GM18511 (cell line): Measurements from ENCODE around the gene PCED1A.

Experiments used
- ATAC-seq: cut with Tn5 transposase; IDR thresholded peaks from one replicate; pipeline ENCODE4 v1.9.1; 2021; ENCODE audit warnings: mild to moderate bottlenecking, moderate library complexity; ENCODE audit not compliant: unreplicated experiment

PCED1A gene, protein sequence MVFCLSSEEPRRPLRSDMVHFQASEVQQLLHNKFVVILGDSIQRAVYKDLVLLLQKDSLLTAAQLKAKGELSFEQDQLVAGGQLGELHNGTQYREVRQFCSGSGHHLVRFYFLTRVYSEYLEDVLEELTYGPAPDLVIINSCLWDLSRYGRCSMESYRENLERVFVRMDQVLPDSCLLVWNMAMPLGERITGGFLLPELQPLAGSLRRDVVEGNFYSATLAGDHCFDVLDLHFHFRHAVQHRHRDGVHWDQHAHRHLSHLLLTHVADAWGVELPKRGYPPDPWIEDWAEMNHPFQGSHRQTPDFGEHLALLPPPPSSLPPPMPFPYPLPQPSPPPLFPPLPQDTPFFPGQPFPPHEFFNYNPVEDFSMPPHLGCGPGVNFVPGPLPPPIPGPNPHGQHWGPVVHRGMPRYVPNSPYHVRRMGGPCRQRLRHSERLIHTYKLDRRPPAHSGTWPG

DNA sequence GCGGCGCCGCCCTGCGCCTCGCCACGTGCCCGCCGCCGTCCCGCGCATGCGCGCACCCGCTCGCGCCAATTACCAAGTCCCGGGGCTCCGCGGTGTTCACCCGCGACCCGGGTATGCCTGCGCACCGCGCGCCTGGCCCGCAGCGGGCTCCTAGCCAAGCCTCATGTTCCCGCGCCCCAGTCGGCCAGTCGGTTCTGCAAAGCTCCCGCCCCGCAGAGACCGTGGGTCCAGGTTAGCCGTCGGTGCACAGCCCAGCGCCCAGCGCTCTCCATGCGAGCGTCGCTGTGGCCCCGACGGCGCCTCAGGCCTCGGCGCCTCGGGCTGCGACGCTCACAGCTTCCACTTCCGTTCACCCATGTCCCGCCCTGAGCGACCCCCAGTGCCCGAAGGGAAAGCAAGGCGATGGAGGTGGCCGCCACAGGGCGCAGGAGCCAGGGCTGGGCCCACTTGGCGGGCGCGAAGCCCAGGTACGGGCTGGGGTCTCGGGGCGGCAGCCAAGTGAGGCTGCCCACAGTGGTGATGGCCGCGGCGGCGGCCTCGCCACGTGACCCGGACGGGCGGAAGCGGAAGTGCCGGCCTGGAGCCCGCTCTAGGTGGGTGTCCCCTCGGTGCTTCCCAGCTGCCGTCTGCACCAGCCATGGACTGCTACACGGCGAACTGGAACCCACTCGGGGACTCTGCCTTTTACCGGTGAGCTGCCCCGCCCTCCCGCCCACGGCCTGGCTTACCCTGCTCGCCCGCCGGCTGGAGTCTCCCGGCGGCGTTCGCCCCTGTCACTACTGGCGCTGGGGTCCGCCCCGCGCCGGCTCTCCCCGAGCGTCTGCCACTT is at the start of gene PCED1A, which contains the start of gene VPS16:
Gene PCED1A, minus strand, starts transcription at position 518 of the 829 bp plus-strand sequence. CDS start 743 bp downstream, outside the sequence.
Gene VPS16, plus strand, starts transcription at position 608 of the 829 bp plus-strand sequence. Its CDS starts 30 bp downstream, at position 638.
- peak; percentile 96 for ATAC-seq

DNA sequence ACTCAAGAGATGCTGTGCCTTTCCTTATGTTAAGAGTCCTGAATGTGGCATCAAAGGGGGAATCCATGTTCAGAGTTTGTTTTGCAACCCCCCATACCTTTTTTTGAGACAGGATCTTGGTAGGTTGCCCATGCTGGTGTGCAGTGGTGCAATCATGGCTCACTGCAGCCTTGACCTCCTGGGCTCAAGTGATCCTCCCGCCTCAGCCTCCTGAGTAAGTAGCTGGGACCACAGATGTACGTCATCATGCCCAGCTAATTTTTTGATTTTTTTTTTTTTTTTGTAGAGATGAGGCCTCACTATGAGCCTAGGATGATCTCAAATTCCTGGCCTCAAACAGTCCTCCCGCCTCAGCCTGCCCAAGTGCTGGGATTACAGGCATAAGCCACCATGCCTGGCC is 49.3 kb upstream of the PCED1A start:
- ATAC-seq, result no peak

DNA sequence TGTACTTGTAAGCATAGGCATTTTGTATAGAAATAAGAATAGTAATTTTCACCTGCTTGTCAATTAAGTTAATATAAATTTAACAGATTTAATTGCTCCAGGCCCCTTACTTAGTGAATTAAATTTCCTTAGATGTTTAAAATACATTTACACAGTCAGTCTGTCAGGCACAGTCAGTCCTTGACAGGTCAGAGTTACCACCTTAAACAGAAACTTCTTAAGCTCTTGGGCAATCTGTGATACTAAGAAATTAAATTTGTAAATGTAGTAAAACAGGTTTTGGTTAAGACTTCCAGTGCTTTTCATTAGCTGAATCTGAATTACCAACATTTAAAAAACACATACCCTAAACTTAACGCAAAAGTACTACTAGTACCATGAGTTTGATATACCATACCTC is 48.8 kb upstream of the PCED1A start:
- no peak for ATAC-seq

DNA sequence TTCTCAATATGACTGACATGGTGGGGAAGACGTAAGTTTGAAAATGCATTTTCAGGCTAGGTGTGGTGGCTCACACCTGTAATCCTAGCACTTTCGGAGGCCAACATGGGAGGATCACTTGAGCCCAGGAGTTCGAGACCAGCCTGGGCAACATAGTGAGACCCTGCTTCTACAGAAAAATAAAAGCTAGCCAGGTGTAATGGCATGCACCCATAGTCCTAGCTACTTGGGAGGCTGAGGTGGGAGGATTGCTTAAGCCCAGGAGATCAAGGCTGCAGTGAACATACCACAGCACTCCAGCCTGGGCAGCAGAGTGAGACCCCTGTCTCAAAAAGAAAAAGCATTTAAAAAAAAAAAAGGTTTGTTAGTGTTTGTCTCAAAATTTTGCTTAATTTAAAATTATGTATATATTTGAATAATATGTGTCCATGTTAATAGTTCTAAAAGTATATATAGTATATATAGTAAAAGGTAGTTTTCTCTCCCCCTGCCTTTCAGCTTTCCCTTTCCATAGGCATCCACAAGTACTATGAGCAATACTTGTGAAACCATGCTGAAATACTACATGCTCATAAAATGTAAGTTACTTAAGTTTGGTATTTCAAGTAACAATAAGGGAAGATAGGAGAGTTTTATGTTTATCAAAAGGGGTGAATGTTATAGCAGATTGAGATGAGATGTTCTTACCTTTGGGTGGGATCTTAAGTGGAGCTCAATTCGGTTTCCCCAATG is 47.9 kb upstream of the PCED1A start:
- ATAC-seq, result no peak

DNA sequence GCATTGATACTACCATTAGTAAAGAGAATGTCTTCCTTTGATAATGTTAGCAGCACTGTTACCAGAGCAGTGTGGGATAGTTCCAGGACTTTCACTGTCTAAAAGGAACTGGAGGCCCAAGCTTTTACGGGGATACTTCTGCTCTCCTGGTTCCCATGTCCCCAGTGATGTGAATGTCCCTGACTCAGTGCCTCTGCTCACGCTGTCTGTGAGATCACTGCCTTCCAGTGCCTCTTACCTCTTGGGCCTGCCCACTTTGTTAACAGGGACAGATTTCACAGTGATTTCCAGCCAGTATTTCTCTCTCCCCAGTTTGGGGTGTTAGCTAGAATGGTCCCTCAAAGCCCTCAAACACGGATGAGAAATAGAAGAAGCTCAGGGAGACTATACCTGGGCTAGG is 47.3 kb upstream of the PCED1A start:
- ATAC-seq, result no peak

DNA sequence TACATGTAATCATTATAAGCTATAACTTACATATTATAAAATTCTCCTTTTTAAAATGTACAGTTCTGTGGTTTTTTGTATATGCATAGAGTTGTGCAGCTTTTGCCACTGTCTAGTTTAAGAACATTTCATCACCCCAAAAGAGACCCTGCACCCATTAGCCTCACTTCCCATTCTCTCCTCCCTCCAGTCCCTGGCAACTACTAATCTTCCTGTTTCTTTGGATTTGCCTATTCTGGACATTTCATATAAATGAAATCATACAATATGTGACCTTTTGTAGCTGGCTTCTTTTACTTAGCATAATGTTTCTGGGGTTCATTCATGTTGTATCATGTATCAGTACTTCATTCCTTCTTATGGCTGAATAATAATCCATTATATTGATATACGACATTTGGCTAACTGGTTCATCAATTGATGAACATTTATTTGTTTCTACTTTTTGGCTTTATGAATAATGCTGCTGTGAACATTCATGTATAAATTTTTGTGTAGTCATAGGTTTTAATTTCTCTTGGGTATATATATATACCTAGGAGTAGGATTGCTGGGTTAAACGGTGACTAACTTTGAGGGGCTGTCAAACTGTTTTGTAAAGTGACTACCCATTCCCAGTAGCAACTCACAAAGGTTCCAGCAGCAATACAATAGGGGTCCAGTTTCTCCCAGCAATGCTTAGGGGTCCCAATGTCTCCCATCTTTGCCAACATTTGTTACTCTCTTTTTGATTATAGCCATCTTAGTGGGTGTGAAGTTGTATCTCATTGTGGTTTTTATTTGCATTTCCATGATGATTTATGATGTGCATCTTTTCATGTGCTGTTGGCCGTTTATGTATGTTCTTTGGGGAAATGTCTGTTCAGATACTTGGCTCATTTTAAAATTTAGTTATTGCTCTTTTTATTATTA is 43.5 kb upstream of the PCED1A start:
- ATAC-seq, result no peak

DNA sequence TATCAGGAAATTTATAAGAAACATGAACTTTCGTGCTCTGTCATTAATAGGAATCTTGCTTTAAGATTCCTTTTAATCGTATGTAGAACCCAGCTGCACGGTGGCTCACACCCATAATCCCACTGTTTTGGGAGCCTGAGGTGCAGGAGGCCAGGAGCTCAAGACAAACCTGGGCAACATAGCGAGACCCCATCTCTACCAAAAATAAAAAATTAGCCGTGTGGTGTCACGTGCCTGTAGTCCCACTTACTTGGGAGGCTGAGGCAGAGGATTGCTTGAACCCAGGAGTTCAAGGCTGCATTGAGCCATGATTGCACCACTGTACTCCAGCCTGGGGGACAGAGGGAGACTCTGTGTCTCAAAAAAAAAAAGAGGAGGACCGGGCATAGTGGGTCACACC is 40.2 kb upstream of the PCED1A start:
- no peak for ATAC-seq

DNA sequence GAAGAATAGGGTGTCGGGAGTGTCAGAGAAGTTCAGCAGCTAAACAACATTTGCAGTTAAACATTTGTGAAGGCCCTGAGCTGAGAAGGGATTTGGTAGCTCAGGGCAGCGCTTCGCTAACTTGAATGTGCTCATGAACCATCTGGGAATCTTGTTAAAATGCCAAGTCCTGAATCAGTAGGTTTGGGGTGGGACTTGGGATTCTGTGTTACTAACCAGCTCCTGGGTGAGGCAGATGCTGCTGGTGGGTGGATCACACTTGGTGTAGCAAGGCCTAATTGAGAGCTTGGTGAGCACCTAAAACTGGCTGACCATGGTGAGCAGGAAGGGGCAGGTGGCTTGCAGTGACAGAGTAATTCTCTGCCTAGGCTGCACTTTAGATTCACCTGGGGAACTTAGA is 38.7 kb upstream of the PCED1A start:
- ATAC-seq, result no peak

DNA sequence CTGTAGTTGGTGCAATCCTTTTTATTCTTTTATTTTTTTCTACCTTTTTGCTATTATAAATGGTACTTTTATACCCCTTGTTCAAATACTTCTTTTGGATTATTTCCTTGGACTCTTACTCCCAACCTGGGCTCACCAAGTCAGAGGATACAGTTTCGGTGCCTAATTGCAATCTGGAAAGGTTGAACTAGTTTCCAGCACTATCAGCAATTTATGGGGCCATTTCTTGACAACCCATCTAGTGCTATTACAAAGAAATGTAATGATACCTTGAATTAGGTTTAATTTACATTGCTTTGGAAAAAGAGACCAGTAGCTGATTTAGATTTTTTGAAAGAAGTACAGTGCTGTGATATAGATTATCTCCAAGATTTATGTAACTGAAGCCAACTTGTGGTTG is 38.1 kb upstream of the PCED1A start:
- no peak for ATAC-seq

DNA sequence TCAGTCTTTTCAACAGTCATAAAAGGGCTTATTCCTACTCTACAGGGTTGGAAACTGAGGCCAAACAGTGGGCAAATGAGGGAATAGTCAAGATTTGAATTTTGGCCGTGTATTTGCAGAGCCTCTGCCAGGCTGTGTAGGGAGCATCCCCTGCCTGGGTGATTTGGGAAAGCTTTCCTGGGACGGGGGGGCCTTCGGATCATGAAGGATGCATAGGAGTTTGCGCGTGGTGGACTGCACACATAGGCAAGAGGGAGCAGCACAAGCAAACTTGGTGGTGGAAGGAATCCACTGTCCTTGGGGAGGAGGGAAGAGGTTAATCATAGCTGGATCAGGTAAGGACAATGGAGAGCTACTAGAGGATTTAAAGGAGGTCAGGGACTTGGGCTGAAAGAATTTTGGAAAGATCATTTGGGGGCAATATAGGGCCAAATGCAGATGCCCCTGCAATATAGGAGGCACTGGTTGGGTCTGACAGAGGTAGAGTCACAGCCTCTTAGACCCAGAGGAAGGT is 35.3 kb upstream of the PCED1A start:
- no peak for ATAC-seq

DNA sequence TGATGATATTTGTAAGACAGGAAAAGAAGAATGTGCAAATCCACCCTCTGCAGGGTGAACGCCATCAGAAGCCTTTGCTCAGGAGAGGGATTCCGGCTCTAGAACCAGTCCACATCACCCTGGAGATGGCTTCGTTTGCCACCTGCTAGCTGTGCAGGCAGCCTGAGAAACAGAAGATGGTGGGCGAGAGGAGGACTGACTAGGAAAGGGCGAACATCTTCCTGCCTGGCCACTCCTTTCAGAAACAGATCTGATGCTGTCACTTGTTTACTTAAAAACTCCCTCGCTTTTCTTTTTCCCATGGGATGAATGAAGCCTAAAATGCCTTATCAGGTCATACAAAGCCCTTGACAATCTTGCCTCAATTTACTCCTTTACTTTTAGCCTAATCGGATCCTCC is 34.0 kb upstream of the PCED1A start:
- ATAC-seq, result no peak

DNA sequence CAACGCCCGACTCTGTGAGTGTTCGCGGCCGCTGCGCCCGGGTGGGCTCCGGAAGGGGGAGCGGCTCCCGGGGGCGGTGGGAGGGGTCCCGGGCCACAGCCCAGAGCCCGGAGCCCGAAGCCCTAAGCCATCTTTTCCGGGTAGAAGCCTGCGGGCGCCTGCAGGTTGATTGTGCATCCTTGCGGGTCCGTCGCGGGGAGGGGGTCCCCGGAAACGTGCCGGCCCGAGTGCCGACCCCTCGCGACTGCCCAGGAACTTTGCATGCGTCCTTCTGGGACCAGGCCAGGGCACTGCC is 33.2 kb upstream of the PCED1A start:
- peak; percentile 46 for ATAC-seq

DNA sequence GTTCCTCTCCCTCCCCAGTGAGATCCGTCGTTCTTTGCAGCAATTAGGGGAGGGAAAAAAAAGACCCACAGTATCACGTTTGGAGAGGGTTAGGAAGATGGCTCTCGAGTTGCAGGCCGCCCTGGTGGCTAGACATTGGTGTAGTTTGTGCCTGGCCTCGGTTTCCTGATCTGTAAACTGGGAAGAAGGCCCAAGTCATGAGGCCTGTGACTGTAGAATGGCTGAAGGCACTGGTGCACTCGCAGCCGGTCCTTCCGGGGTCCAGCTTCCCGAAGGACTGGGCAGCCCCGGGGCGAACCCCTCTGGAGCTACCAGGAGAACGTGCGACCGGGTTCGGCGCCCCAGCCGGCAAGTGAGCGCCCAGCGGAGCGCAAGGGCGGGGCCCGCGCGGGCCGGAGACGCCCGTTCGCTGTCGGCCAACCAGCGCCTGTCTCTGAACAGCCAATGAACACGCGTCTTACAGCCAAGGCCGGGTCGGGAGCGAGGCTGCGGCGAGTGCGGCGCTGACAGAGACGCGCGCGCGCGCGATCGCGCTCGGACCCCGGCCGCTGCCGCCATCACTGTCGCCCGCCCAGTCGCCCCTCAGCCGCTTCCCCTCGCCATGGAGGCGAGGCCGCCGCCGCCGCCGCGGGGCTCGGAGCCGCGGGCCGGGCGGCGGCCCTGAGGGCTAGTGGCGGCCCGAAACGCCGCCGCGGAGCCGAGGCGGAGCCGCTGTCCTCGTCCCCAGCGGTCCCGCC is 32.7 kb upstream of the PCED1A start, which contains the start of gene PTPRA:
Gene PTPRA, plus strand, starts transcription at position 472 of the 737 bp plus-strand sequence. CDS start 90,797 bp downstream, outside the sequence.
- peak; percentile 90 for ATAC-seq

DNA sequence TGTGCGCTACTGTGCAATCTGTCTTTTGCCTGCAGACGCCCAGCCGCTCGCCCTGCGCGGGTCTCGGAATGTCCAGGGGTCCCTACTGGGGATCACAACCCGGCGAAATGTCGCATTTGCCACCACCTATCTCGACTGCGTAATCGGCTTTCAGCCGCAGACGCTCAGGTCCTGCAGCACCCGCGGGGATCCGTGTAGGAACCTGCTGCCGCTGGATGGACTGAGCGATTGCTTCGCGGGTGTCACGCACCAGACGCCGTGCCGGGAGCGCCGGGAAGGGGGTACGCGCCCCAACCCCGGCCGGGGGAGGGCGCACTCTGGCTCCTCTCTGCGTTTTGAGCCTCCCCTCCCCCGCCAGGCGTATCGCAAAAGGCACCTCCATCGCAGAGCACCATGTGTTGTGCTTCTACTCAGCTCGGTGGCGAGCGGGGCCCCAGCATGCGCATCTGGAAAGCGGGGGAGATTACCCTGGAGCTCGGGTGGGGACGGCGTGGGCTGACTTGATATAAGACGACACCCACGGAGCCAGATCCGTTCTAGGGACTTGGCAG is 32.1 kb upstream of the PCED1A start:
- ATAC-seq, result peak; percentile 51

DNA sequence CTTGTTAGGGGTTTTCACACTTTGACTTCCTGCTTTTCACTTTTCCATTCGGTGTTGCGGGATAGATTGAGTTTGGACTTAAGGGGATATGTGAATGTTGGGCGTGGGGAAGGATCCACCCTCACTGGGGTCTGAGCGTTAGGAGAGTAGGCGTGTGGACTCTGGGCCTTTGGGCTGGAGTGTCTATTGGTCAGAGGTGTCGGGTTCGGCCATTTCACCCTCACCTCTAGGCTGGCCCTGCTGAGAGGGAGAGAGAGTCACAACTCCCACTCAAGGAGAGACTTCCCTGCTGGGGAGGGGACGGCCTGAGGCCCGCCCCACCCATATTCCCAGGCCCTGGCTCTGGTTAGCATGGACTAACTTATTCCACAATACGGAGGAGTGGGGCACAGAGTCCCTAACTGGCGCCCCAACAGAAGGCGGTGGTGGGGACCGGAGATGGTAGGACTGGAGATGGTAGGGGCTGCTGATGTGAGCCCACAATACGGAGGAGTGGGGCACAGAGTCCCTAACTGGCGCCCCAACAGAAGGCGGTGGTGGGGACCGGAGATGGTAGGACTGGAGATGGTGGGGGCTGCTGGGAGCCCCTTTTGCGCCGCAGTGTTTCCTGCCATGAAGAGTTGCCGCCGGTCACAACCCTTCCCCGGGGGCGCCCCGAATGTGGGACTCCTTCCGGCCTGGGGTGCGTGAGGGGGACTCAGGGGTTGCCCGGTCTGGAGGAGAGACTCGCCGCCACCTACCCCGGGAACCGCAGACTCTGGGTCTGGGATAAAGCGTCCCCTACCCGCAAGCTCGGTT is 31.4 kb upstream of the PCED1A start:
- ATAC-seq, result peak; percentile 15

DNA sequence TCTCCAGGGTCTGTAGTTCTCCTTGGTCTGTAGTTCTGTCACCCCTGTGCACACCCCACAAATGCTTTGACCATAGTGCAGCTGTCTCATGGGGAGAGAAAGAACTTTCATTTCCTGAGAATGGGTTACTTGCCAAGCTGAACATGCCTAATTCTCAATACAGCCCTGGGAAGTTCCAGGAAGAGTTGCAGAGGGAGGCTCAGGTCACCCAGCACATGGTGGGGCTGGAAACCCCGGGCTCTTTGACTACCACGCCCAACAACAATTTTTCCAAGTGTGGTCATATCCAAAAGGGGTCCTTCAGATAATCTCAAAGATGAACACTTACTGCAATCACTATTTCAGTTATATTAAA is 30.6 kb upstream of the PCED1A start:
- no peak for ATAC-seq

DNA sequence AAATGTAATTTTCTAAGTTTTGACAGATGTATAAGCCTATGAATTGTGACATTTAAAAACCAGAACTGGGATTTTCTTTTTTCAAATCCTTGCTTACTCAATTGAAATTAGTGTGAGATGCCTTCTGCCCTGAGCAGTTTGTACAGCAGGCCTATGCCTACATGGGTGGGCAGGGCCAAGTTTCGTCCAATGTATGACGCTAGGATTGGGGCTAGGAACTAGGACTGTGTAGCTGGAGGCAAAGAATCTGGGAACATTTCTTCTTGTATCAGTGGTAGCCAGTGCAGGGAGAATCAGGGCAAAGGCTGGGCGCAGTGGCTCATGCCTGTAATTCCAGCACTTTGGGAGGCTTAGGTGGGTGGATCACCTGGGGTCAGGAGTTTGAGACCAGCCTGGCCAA is 28.9 kb upstream of the PCED1A start:
- no peak for ATAC-seq
